Lower leg skin (tissue), 3 donors: ENCODE results near the gene C15orf39.
"Not testable (repeated sequence)": the region's sequence is repeated elsewhere in the genome, so short reads cannot be mapped to it uniquely, and the experiment has no call there.

ENCODE experiments used
- POLR2A ChIP-seq, 2 donors: fragments of 450-650 bp; IDR thresholded peaks; one replicate each; pipeline ENCODE4 v1.6.1; 2016 to 2017; ENCODE audit warnings: antibody characterized with exemption in 2 of 2, mild to moderate bottlenecking in 1 of 2, moderate library complexity in 1 of 2
- TF ChIP-seq, protein P1 (sequence below), 3 donors: fragments of 450-650 bp; IDR thresholded peaks; one replicate each; pipeline ENCODE4 v1.5.1; 2016; ENCODE audit warnings: antibody characterized with exemption in 3 of 3, mild to moderate bottlenecking in 3 of 3, moderate library complexity in 2 of 3

DNA sequence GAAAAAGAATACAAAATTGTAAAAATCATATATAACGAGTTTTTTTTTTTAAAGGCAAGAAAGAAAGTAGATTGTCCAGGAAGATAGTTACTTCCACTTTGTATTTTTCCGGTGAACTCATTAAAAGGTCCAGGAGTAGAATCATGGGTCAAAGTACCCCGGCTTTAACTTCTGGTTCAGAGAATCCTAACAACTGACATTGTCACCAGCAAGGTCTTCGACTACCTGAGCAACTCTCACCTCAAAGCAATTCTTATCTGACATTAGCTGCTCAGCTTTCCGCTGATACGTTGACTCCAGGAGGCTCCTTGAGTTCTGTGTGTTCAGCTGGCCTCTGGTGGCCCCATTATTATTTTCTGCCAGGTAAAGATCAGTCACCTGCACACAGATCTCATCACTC, 47.3 kb downstream of the C15orf39 start:
- TF ChIP-seq, protein P1, sequence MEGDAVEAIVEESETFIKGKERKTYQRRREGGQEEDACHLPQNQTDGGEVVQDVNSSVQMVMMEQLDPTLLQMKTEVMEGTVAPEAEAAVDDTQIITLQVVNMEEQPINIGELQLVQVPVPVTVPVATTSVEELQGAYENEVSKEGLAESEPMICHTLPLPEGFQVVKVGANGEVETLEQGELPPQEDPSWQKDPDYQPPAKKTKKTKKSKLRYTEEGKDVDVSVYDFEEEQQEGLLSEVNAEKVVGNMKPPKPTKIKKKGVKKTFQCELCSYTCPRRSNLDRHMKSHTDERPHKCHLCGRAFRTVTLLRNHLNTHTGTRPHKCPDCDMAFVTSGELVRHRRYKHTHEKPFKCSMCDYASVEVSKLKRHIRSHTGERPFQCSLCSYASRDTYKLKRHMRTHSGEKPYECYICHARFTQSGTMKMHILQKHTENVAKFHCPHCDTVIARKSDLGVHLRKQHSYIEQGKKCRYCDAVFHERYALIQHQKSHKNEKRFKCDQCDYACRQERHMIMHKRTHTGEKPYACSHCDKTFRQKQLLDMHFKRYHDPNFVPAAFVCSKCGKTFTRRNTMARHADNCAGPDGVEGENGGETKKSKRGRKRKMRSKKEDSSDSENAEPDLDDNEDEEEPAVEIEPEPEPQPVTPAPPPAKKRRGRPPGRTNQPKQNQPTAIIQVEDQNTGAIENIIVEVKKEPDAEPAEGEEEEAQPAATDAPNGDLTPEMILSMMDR (IDR thresholded peaks at IDR 0.05) = not testable (repeated sequence)
- not testable (repeated sequence) for TF ChIP-seq POLR2A (IDR thresholded peaks at IDR 0.05)
